Measurements from ENCODE around the gene CPSF4L.

Gene CPSF4L

DNA sequence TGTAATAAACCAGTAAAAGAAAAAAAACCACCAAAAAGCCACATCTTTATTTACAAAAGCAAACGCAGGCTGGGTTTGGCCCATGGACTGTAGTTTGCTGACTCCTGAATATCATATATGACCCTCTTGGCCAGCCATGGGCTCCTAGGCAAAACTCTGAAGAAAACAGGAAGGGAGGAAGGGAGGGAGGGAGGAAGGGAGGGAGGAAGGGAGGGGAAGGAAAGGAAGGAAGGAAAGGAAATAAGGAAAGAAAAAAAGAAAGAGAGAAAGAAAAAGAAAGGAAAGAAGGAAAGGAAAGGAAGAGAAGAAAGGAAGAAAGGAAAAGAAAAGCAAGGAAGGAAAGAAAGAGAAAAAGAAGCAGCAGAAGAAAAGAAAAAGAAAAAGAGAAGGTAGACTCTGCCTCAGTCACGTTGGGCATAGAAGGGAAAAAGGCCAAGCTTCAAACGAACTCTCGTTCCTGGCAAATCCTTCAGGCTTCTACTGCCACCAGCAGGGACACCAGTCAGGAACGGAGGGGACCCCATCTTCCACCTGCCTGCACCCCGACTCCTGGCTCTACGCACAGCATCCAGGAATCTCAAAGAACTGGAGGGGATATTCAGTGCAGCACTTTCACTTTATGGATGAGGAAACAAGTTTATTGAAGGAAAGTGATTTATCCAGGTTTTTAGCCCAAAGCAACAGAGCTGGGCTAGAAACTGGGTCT lies 28.0 kb upstream of the CPSF4L start (continued):
- TF ChIP-seq ZNF658 (tag by site-specific recombination; IDR thresholded peaks at IDR 0.05): no peak
- no peak for TF ChIP-seq KLF1 (tag by site-specific recombination; IDR thresholded peaks at IDR 0.05)
- no peak for TF ChIP-seq ZNF513 (tag by site-specific recombination; IDR thresholded peaks at IDR 0.05)
- TF ChIP-seq KLF7 (tag by site-specific recombination; IDR thresholded peaks at IDR 0.05; ENCODE audit: borderline replicate concordance): no peak
- TF ChIP-seq ZNF10 (tag by site-specific recombination; IDR thresholded peaks at IDR 0.05): no peak
- TF ChIP-seq FEZF1 (tag by site-specific recombination; IDR thresholded peaks at IDR 0.05): no peak
- TF ChIP-seq ZNF530 (tag by site-specific recombination; IDR thresholded peaks at IDR 0.05; ENCODE audit: low read depth): no peak
- no peak for TF ChIP-seq ZNF112 (tag by site-specific recombination; IDR thresholded peaks at IDR 0.05)
- no peak for TF ChIP-seq GLIS1 (tag by site-specific recombination; IDR thresholded peaks at IDR 0.05)
- no peak for TF ChIP-seq HOXA7 (CRISPR knock-in tag; IDR thresholded peaks at IDR 0.05; ENCODE audit: borderline replicate concordance)
- TF ChIP-seq ZBTB44 (tag by site-specific recombination; IDR thresholded peaks at IDR 0.05): no peak
- TF ChIP-seq ZNF473 (tag by site-specific recombination; IDR thresholded peaks at IDR 0.05): no peak
- TF ChIP-seq ZNF324 (tag by site-specific recombination; IDR thresholded peaks at IDR 0.05): no peak
- TF ChIP-seq ZNF366 (tag by site-specific recombination; conservative IDR thresholded peaks at IDR 0.05): peak; percentile 89
- no peak for TF ChIP-seq BCL11A (tag by site-specific recombination; IDR thresholded peaks at IDR 0.05; ENCODE audit: low read depth)
- TF ChIP-seq ZNF157 (tag by site-specific recombination; IDR thresholded peaks at IDR 0.05): no peak
- TF ChIP-seq PRDM1 (tag by site-specific recombination; IDR thresholded peaks at IDR 0.05): peak; percentile 98
- no peak for TF ChIP-seq BCL6B (tag by site-specific recombination; IDR thresholded peaks at IDR 0.05)
- no peak for TF ChIP-seq ZNF555 (tag by site-specific recombination; conservative IDR thresholded peaks at IDR 0.05)
- no peak for TF ChIP-seq ZNF677 (tag by site-specific recombination; IDR thresholded peaks at IDR 0.05)
- TF ChIP-seq SETDB1 (IDR thresholded peaks at IDR 0.05; ENCODE audit: insufficient read length, low read length): no peak
- no peak for TF ChIP-seq ZNF645 (tag by site-specific recombination; IDR thresholded peaks at IDR 0.05)
- no peak for TF ChIP-seq ZFHX2 (tag by site-specific recombination; conservative IDR thresholded peaks at IDR 0.05)
- TF ChIP-seq, protein P1, sequence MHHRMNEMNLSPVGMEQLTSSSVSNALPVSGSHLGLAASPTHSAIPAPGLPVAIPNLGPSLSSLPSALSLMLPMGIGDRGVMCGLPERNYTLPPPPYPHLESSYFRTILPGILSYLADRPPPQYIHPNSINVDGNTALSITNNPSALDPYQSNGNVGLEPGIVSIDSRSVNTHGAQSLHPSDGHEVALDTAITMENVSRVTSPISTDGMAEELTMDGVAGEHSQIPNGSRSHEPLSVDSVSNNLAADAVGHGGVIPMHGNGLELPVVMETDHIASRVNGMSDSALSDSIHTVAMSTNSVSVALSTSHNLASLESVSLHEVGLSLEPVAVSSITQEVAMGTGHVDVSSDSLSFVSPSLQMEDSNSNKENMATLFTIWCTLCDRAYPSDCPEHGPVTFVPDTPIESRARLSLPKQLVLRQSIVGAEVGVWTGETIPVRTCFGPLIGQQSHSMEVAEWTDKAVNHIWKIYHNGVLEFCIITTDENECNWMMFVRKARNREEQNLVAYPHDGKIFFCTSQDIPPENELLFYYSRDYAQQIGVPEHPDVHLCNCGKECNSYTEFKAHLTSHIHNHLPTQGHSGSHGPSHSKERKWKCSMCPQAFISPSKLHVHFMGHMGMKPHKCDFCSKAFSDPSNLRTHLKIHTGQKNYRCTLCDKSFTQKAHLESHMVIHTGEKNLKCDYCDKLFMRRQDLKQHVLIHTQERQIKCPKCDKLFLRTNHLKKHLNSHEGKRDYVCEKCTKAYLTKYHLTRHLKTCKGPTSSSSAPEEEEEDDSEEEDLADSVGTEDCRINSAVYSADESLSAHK (tag by site-specific recombination; IDR thresholded peaks at IDR 0.05): no peak
- TF ChIP-seq EGR2 (tag by site-specific recombination; IDR thresholded peaks at IDR 0.05; ENCODE audit: low read depth): no peak
